H1 (cell line): ENCODE measurements around the gene STX7.

Experiments
- BRCA1 ChIP-seq: IDR thresholded peaks from 2 replicates; pipeline ENCODE4 v1.6.1; 2012; ENCODE audit warnings: low read depth, low read length, improper control_type of control experiment
- CBX8 ChIP-seq: fragments of 300-800, 300-1000 bp; sonication (generic); IDR thresholded peaks from 2 replicates; pipeline ENCODE4 v1.7.1; 2016; ENCODE audit warnings: low read depth, low read length, borderline replicate concordance
- CHD2 ChIP-seq: IDR thresholded peaks from 2 replicates; pipeline ENCODE4 v1.6.1; 2012; ENCODE audit warnings: low read length, improper control_type of control experiment
- NANOG ChIP-seq: IDR thresholded peaks from 2 replicates; pipeline ENCODE4 v1.6.1; 2011; ENCODE audit warnings: low read length, low read depth, mild to moderate bottlenecking, inconsistent platforms; ENCODE audit not compliant: insufficient read depth, poor library complexity, severe bottlenecking
- PHF8 ChIP-seq: fragments of 200-600 bp; sonication (generic); conservative IDR thresholded peaks from 2 replicates; pipeline ENCODE4 v1.7.1; 2012; ENCODE audit warnings: low read depth, mild to moderate bottlenecking, inconsistent platforms, low read length, moderate library complexity
- POLR2A ChIP-seq, 2 experiments: IDR thresholded peaks; 1 replicate in 1 of 2; 2 replicates in 1 of 2; pipeline ENCODE4 v1.6.1; 2011; ENCODE audit warnings: low read depth in 2 of 2, low read length in 2 of 2, mild to moderate bottlenecking in 2 of 2; ENCODE audit errors: control extremely low read depth in 1 of 2
- RAD21 ChIP-seq, 2 experiments: IDR thresholded peaks in 1 of 2; conservative IDR thresholded peaks in 1 of 2; 2 replicates each; pipeline ENCODE4 v1.6.1; 2011; ENCODE audit warnings: low read depth in 2 of 2, low read length in 2 of 2, improper control_type of control experiment in 1 of 2, inconsistent platforms in 1 of 2, mild to moderate bottlenecking in 1 of 2, moderate library complexity in 1 of 2
- SIRT6 ChIP-seq: IDR thresholded peaks from one replicate; pipeline ENCODE4 v1.7.1; 2012; ENCODE audit warnings: low read length, inconsistent platforms
- TF ChIP-seq, protein P1 (sequence below), 3 experiments: IDR thresholded peaks; 1 replicate in 2 of 3; 2 replicates in 1 of 3; pipeline versions ENCODE4 v1.5.1 to v1.6.1; 2011; ENCODE audit warnings: low read length in 3 of 3, mild to moderate bottlenecking in 3 of 3, inconsistent platforms in 2 of 3, low read depth in 1 of 3, moderate library complexity in 1 of 3; ENCODE audit not compliant: insufficient read depth in 1 of 3; ENCODE audit errors: control extremely low read depth in 1 of 3

DNA sequence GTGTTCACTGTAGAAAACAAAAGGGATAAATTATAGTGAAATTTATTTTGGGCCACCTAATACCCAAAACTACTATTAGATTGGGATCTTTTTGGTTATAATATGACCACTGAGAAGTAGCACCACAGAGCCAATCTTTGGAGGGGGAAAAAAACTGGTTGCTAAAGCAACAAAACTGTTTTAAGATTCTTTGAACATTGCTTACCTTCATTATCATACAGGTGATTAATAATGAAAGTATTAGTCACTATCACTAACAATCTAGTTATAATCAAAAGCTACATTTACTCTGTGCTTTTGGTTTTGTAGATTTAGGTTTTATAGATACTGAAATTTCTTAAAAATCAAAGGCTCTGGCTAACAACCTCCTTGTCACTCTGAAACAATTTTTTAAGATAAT lies 31.7 kb downstream of the STX7 start:
- TF ChIP-seq POLR2A (IDR thresholded peaks at IDR 0.05; ENCODE audit: control extremely low read depth in 1 of 2, low read depth in 2 of 2, low read length in 2 of 2) (no peak), CBX8 (no peak), CHD2 (no peak), BRCA1 (no peak), PHF8 (no peak), RAD21 (IDR thresholded peaks at IDR 0.05 in 1 of 2, conservative IDR thresholded peaks at IDR 0.05 in 1 of 2; ENCODE audit: low read depth in 2 of 2, low read length in 2 of 2) (no peak), NANOG (no peak), SIRT6 (no peak)
- TF ChIP-seq, protein P1, sequence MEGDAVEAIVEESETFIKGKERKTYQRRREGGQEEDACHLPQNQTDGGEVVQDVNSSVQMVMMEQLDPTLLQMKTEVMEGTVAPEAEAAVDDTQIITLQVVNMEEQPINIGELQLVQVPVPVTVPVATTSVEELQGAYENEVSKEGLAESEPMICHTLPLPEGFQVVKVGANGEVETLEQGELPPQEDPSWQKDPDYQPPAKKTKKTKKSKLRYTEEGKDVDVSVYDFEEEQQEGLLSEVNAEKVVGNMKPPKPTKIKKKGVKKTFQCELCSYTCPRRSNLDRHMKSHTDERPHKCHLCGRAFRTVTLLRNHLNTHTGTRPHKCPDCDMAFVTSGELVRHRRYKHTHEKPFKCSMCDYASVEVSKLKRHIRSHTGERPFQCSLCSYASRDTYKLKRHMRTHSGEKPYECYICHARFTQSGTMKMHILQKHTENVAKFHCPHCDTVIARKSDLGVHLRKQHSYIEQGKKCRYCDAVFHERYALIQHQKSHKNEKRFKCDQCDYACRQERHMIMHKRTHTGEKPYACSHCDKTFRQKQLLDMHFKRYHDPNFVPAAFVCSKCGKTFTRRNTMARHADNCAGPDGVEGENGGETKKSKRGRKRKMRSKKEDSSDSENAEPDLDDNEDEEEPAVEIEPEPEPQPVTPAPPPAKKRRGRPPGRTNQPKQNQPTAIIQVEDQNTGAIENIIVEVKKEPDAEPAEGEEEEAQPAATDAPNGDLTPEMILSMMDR (IDR thresholded peaks at IDR 0.05; ENCODE audit: control extremely low read depth in 1 of 3, insufficient read depth in 1 of 3, low read depth in 1 of 3, low read length in 3 of 3) = no peak
